Suprapubic skin (tissue), 4 donors: ENCODE results near the gene TMEM125. TPM values are rescaled to one million over a fixed set of nuclear protein-coding genes. Genes with fewer than 3 reads are reported as not detected.

Experiments used
- DNase-seq, 2 donors: peaks; one replicate each; pipeline ENCODE4 v3.0.0-alpha.2; 2019; ENCODE audit warnings: low spot score in 2 of 2
- H3K27ac ChIP-seq: fragments of 200-600 bp; sonication (generic); one replicate; pipeline ENCODE4 v1.5.1; 2019
- H3K27me3 ChIP-seq: fragments of 200-600 bp; sonication (generic); one replicate; pipeline ENCODE4 v1.5.1; 2019
- H3K36me3 ChIP-seq: fragments of 200-600 bp; sonication (generic); one replicate; pipeline ENCODE4 v1.5.1; 2019
- H3K4me1 ChIP-seq: fragments of 200-600 bp; sonication (generic); one replicate; pipeline ENCODE4 v1.5.1; 2019
- H3K4me3 ChIP-seq: fragments of 200-600 bp; sonication (generic); one replicate; pipeline ENCODE4 v1.5.1; 2019; ENCODE audit warnings: mild to moderate bottlenecking
- H3K9me3 ChIP-seq: fragments of 200-600 bp; sonication (generic); one replicate; pipeline ENCODE4 v1.5.1; 2019
- CTCF ChIP-seq, 2 donors: fragments of 200-600 bp in 1 of 2; fragments of 450-650 bp in 1 of 2; sonication (generic) in 1 of 2; IDR thresholded peaks; one replicate each; pipeline ENCODE4 v1.5.1; 2016 to 2019; ENCODE audit warnings: antibody characterized with exemption in 2 of 2, mild to moderate bottlenecking in 1 of 2, moderate library complexity in 1 of 2
- EP300 ChIP-seq: sonication (generic); formaldehyde crosslinking; IDR thresholded peaks from one replicate; pipeline ENCODE4 v1.6.1; 2017; ENCODE audit warnings: antibody characterized with exemption
- POLR2A ChIP-seq, 2 donors: fragments of 450-650 bp; IDR thresholded peaks; one replicate each; pipeline ENCODE4 v1.6.1; 2017; ENCODE audit warnings: antibody characterized with exemption in 2 of 2, mild to moderate bottlenecking in 2 of 2, moderate library complexity in 2 of 2
- POLR2AphosphoS5 ChIP-seq, 3 donors: sonication (generic); formaldehyde crosslinking; IDR thresholded peaks; one replicate each; pipeline ENCODE4 v1.6.1; 2017; ENCODE audit warnings: antibody characterized with exemption in 3 of 3
- WGBS: methylation state at CpG from one replicate; pipeline ENCODE4 v1.1.5; 2018; 5-methylcytosine and 5-hydroxymethylcytosine counted together
- total RNA-seq, 4 donors: library from RNA; depleted of rRNA; stranded (reverse); fragments of >200 nt; gene quantifications; one replicate each; pipeline ENCODE4 v1.1.0, GENCODE V29; 2016

The TMEM125 gene
- total RNA-seq, 4 donors from 2014 or later, result 5.7 to 27.1 (median 14.8) TPM

- no peaks in the 10 kb centered on the region for H3K36me3 ChIP-seq
- 92% methylated on average over 9 of the region's 9 CpGs for WGBS
- no peak overlapping the region for H3K4me3 ChIP-seq
- H3K27ac ChIP-seq, result no peak overlapping the region
- DNase-seq, result no peak
- H3K27me3 ChIP-seq, result no peaks in the 10 kb centered on the region
- H3K9me3 ChIP-seq, result no peaks in the 10 kb centered on the region
- peaks cover 4% of the 10 kb centered on the region for H3K4me1 ChIP-seq
- TF ChIP-seq POLR2A (IDR thresholded peaks at IDR 0.05) (no peak), CTCF (IDR thresholded peaks at IDR 0.05) (no peak)
Measured at GRCh38 chr1:43288058-43288784, 18.4 kb downstream of the TMEM125 start.

GRCh38 chr1:43288785-43289706, 19.3 kb downstream of the TMEM125 start:
- WGBS, result 79% methylated on average over 12 of the region's 12 CpGs
- TF ChIP-seq POLR2A (IDR thresholded peaks at IDR 0.05) (no peak), EP300 (no peak), POLR2AphosphoS5 (IDR thresholded peaks at IDR 0.05) (no peak), CTCF (IDR thresholded peaks at IDR 0.05) (no peak)
- Histone ChIP-seq H3K9me3 (no peaks in the 10 kb centered on the region), H3K27me3 (no peaks in the 10 kb centered on the region), H3K4me3 (no peak overlapping the region), H3K27ac (no peak overlapping the region), H3K4me1 (peaks cover 12% of the 10 kb centered on the region), H3K36me3 (no peaks in the 10 kb centered on the region)
- no peak for DNase-seq

GRCh38 chr1:43292216-43292615, 22.4 kb downstream of the TMEM125 start:
- no peak overlapping the region for H3K27ac ChIP-seq

GRCh38 chr1:43292679-43293078, 22.9 kb downstream of the TMEM125 start:
- H3K36me3 ChIP-seq, result no peaks in the 10 kb centered on the region
- TF ChIP-seq CTCF (IDR thresholded peaks at IDR 0.05) (no peak), EP300 (no peak), POLR2A (IDR thresholded peaks at IDR 0.05) (no peak), POLR2AphosphoS5 (IDR thresholded peaks at IDR 0.05) (no peak)
- H3K27me3 ChIP-seq, result no peaks in the 10 kb centered on the region
- DNase-seq, result no peak
- no peaks in the 10 kb centered on the region for H3K9me3 ChIP-seq
- no peak overlapping the region for H3K4me3 ChIP-seq
- 78% methylated on average over 5 of the region's 5 CpGs for WGBS
- H3K4me1 ChIP-seq, result peaks cover 36% of the 10 kb centered on the region
- H3K27ac ChIP-seq, result no peak overlapping the region

More at GRCh38 chr1:43292216-43292615, 22.4 kb downstream of the TMEM125 start:
- TF ChIP-seq POLR2AphosphoS5 (IDR thresholded peaks at IDR 0.05) (no peak), EP300 (no peak), POLR2A (IDR thresholded peaks at IDR 0.05) (no peak), CTCF (IDR thresholded peaks at IDR 0.05) (no peak)
- Histone ChIP-seq H3K4me1 (peaks cover 36% of the 10 kb centered on the region), H3K27me3 (no peaks in the 10 kb centered on the region), H3K4me3 (no peak overlapping the region), H3K9me3 (no peaks in the 10 kb centered on the region), H3K36me3 (no peaks in the 10 kb centered on the region)
- no peak for DNase-seq
- whole genome bisulfite sequencing, result 86% methylated on average over 7 of the region's 7 CpGs

GRCh38 chr1:43293176-43293575, 23.4 kb downstream of the TMEM125 start:
- no peak for TF ChIP-seq EP300
- no peak for TF ChIP-seq POLR2AphosphoS5 (IDR thresholded peaks at IDR 0.05)
- TF ChIP-seq POLR2A (IDR thresholded peaks at IDR 0.05), result no peak
- no peak for DNase-seq
- Histone ChIP-seq H3K9me3 (no peaks in the 10 kb centered on the region), H3K4me1 (peaks cover 36% of the 10 kb centered on the region), H3K27ac (peak overlapping the region; percentile 27), H3K27me3 (no peaks in the 10 kb centered on the region), H3K4me3 (no peak overlapping the region), H3K36me3 (no peaks in the 10 kb centered on the region)
- WGBS, result 85% methylated on average over 2 of the region's 2 CpGs
